ENCODE measurements around the gene TM9SF2. TPM values are rescaled to one million over a fixed set of nuclear protein-coding genes. Genes with fewer than 3 reads are reported as not detected.

The TM9SF2 gene
- total and polyA plus RNA-seq, 9 of the 15 experiments (the other 6 are each of a cell fraction or from before 2014, with no cell fraction given): 23.3 to 83.2 (median 55.1) TPM

DNA sequence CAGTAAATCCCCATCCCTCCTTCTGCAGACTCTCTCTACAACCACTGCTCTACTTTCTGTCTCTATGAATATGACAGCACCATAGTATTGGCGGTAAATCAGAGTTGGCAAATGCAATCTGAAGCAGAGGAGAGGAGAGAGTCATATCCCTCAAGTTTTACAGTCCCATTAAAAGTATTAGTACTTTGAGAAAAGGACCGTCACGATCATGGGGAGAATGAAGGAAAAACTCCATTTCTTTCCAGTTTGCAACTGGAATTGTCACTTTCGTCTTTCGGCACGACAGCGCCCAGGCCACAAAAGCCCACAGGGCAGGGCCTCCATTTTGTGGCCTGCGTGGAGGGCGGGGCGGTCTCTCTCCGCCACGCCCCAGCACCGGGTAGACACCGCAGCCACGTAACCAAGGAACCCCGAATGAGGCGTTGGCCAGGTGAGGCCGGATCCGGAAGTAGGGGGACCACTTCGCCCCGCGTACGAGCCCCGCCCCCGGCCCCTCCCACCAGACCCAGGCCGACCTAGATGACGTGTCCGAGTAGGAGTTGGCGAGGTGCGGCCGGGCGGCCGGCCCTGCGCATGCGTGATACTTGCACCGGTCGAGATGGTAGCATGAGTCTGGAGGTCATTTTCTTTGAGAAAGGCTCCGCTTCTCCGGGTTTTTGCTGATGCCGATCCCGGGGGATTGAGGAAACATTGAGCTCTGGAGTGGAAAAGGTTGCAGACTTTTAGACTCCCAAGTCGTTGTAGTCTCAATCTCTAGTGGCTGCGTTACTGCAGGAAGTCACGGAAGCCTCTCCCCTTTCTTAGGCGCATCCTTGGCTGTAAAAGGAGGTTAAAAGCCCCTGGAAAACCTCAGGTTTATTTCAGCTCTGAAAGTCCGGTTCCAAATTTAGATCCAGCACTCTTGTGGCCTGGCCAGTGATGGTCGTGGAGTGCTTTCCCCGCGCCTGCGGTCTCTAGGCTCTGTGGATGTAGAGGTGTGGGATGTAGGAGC, 2.8 kb upstream of the TM9SF2 start (continued):
- no peak for TF ChIP-seq ZNF347 (CRISPR knock-in tag; IDR thresholded peaks at IDR 0.05; ENCODE audit: low read depth)
- TF ChIP-seq SRSF3 (IDR thresholded peaks at IDR 0.05; ENCODE audit: insufficient read depth, low read length): no peak
- TF ChIP-seq SPI1 (IDR thresholded peaks at IDR 0.05; ENCODE audit: borderline replicate concordance, low read depth, low read length): no peak
- peak; percentile 72 for TF ChIP-seq POLR2A (conservative IDR thresholded peaks at IDR 0.05)
- peak; percentile 84 for TF ChIP-seq CXXC5 (CRISPR knock-in tag; IDR thresholded peaks at IDR 0.05)
- TF ChIP-seq MXI1 (IDR thresholded peaks at IDR 0.05; ENCODE audit: low read depth, low read length): no peak
- peak; percentile 60 for TF ChIP-seq HMGN3 (IDR thresholded peaks at IDR 0.05; ENCODE audit: borderline replicate concordance, extremely low read depth, insufficient read length, low read depth, low read length)
- no peak for TF ChIP-seq HMG20A (CRISPR knock-in tag; conservative IDR thresholded peaks at IDR 0.05)
- peak; percentile 95 to 96 for TF ChIP-seq NRF1 (conservative IDR thresholded peaks at IDR 0.05 in 1 of 2, IDR thresholded peaks at IDR 0.05 in 1 of 2)
- TF ChIP-seq FIP1L1 (IDR thresholded peaks at IDR 0.05; ENCODE audit: low read depth, low read length, poor library complexity, severe bottlenecking): no peak
- no peak for TF ChIP-seq RFX5 (IDR thresholded peaks at IDR 0.05; ENCODE audit: low read depth, low read length)
- TF ChIP-seq, protein P1, sequence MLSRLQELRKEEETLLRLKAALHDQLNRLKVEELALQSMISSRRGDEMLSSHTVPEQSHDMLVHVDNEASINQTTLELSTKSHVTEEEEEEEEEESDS (CRISPR knock-in tag; IDR thresholded peaks at IDR 0.05): no peak
- TF ChIP-seq ZBTB1 (CRISPR knock-in tag; IDR thresholded peaks at IDR 0.05; ENCODE audit: borderline replicate concordance, low read depth): no peak
- TF ChIP-seq STAT5B (CRISPR knock-in tag; IDR thresholded peaks at IDR 0.05): no peak
- no peak for TF ChIP-seq SREBF2 (CRISPR knock-in tag; IDR thresholded peaks at IDR 0.05)
- TF ChIP-seq ZSCAN29 (IDR thresholded peaks at IDR 0.05): no peak
- TF ChIP-seq NR2C2 (CRISPR knock-in tag; IDR thresholded peaks at IDR 0.05): peak; percentile 37; the same call in 1 of the 2 replicates
- peak; percentile 80 for TF ChIP-seq NR2C2 (tag; IDR thresholded peaks at IDR 0.05)
- no peak for TF ChIP-seq PTTG1 (tag; IDR thresholded peaks at IDR 0.05; ENCODE audit: low read depth)
- TF ChIP-seq, protein P2, sequence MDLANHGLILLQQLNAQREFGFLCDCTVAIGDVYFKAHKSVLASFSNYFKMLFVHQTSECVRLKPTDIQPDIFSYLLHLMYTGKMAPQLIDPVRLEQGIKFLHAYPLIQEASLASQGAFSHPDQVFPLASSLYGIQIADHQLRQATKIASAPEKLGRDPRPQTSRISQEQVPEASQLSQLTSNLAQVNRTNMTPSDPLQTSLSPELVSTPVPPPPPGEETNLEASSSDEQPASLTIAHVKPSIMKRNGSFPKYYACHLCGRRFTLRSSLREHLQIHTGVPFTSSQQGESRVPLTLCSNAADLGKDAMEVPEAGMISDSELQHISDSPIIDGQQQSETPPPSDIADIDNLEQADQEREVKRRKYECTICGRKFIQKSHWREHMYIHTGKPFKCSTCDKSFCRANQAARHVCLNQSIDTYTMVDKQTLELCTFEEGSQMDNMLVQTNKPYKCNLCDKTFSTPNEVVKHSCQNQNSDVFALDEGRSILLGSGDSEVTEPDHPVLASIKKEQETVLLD (IDR thresholded peaks at IDR 0.05): peak; percentile 90
- TF ChIP-seq ZNF584 (CRISPR knock-in tag; IDR thresholded peaks at IDR 0.05; ENCODE audit: low read depth): no peak
- TF ChIP-seq GATAD2B (IDR thresholded peaks at IDR 0.05; ENCODE audit: borderline replicate concordance): no peak
- TF ChIP-seq HOXB6 (CRISPR knock-in tag; IDR thresholded peaks at IDR 0.05; ENCODE audit: borderline replicate concordance): no peak
- no peak for TF ChIP-seq ZNF133 (CRISPR knock-in tag; IDR thresholded peaks at IDR 0.05)
- no peak for TF ChIP-seq XRCC5 (IDR thresholded peaks at IDR 0.05; ENCODE audit: low read depth, low read length)
- TF ChIP-seq ZBED1 (IDR thresholded peaks at IDR 0.05): no peak
- TF ChIP-seq, protein P3, sequence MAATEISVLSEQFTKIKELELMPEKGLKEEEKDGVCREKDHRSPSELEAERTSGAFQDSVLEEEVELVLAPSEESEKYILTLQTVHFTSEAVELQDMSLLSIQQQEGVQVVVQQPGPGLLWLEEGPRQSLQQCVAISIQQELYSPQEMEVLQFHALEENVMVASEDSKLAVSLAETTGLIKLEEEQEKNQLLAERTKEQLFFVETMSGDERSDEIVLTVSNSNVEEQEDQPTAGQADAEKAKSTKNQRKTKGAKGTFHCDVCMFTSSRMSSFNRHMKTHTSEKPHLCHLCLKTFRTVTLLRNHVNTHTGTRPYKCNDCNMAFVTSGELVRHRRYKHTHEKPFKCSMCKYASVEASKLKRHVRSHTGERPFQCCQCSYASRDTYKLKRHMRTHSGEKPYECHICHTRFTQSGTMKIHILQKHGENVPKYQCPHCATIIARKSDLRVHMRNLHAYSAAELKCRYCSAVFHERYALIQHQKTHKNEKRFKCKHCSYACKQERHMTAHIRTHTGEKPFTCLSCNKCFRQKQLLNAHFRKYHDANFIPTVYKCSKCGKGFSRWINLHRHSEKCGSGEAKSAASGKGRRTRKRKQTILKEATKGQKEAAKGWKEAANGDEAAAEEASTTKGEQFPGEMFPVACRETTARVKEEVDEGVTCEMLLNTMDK (IDR thresholded peaks at IDR 0.05; ENCODE audit: borderline replicate concordance, insufficient read depth, low read depth, low read length, poor library complexity, severe bottlenecking): no peak
